KBM-7 (cell line): Measurements from ENCODE around the gene TMEM39A.

Experiments used
- DNase-seq: peaks from one replicate; pipeline ENCODE4 v3.0.0-alpha.2; 2015
- in situ Hi-C: fragments of 300-500 bp; cut with MboI; formaldehyde crosslinking; loops from 2 replicates; pipeline ENCODE4 v1.14.3; 2020; ENCODE audit warnings: low sequenced_read_pairs, low pct_unique_long_range_greater_than_20kb, mixed read lengths

The TMEM39A gene, protein sequence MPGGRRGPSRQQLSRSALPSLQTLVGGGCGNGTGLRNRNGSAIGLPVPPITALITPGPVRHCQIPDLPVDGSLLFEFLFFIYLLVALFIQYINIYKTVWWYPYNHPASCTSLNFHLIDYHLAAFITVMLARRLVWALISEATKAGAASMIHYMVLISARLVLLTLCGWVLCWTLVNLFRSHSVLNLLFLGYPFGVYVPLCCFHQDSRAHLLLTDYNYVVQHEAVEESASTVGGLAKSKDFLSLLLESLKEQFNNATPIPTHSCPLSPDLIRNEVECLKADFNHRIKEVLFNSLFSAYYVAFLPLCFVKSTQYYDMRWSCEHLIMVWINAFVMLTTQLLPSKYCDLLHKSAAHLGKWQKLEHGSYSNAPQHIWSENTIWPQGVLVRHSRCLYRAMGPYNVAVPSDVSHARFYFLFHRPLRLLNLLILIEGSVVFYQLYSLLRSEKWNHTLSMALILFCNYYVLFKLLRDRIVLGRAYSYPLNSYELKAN

DNA sequence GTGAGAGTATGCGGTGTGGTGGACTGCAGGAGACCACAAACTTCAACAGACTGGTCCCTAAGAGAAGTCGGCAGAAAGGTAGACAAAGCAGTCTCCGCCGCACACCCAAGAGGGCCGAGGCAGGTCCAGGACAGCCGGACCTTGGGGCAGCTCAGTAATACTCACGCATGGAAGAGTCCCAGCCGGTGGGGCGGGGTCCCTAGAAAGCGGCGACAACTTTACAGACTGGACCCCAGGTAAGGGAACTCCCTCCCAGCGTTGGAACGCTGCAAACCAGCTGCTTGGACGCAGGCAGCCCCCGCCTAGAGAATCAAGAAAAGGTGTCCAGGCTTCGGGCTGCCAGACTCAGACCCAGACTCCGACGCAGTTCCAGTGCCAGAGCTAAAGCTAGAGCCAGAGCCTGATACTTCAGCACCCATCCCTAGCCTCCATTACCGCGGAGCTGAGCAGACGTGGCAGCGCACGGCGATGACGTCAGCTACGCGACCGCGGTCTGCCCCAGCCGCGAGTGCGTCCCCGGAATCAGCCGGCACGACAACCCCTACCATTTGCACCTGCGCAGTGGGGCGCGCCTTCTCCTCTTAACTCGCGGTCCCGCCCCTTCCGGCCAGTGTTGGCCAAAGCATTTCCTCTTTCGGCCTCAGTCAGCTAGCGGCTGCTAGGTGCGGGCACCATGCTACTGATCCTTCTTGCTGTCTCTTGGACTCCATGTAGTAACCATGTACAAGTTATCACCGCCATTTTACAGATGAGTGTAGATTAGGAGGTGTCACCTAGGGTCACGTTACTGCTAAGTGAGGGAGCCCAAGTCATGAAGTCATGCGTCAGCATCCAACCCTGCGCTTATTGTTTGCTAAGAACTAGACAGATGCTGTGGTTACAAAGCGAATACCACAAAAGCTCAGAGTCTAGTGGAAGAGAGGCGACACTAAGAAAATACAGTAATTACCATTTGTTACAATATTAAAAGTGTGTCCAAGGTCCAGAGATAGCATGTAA lies at the start of gene TMEM39A:
Gene TMEM39A, minus strand, starts transcription at position 445 of the 999 bp plus-strand sequence. CDS start 1,541 bp downstream, outside the sequence.
- DNase-seq: peak; percentile 99
- in situ Hi-C loops: no loop called here

DNA sequence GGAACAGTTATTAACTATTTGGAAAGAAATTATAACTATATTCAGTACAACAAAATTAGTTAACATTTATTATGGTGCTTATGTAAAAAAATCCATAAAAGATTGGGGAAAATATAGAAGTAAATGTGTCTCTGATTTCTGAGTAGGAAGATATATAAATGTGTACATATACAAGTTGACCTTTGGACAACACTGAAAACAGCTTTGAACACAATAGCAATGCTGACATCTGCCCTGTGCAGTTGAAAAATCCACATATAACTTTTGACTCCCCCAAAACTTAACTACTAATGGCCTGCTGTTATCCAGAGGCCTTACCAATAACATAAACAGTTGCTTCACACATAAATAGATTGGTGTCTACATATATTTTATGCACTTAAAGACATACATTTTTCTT lies 47.3 kb upstream of the TMEM39A start:
- no peak for DNase-seq
- in situ Hi-C loops: no loop called here

DNA sequence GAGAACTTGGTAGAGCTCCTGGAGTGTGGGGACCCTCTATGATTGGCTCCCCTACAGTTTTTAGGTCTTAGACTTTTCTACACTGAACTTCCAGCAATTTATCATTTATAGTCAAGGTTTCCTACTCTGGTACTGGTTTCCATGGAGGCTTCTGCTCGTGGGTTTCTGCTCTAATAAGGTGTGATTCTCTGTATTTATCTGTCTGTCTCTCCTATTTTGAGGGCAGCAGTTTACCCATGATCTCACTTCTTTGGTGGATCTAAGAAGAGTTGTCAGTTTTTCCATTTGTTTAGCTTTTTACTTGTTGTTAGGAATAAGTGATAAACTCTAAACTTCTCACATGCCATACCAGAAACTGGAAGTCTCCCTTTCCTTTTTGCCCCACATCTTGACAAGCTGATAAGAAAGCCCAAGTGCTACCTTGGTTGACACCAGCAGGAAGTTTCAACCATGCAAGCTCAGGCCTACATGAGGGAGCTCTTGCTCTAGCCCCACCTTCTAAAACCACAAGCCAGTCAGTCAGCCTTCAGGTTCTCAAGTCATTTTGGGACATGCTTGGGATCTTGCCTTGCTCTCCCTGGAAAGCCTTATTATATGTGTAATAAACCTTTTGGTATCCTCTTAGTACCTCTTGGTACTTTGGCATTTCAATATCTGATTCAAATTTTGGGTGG lies 44.9 kb upstream of the TMEM39A start:
- in situ Hi-C loops: no loop called here
- DNase-seq: peak; percentile 84

DNA sequence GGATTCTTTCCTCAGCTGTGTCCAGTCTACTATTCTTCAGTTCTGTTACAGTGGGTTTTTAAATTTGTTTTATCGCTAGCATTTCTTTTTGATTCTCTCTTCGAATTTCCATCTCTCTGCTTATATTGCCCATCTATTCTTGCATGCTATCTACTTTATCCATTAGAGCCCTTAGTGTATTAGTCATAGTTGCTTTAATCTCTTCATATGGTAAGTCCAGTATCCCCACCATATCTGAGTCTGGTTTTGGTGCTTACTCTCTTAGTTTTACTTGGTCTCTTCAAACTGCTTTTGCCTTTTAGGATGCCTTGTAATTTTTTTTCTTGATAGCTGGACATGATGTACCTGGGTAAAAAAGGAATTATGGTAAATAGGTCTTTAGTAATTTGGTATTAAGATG lies 44.0 kb upstream of the TMEM39A start:
- DNase-seq: no peak
- in situ Hi-C loops: no loop called here

DNA sequence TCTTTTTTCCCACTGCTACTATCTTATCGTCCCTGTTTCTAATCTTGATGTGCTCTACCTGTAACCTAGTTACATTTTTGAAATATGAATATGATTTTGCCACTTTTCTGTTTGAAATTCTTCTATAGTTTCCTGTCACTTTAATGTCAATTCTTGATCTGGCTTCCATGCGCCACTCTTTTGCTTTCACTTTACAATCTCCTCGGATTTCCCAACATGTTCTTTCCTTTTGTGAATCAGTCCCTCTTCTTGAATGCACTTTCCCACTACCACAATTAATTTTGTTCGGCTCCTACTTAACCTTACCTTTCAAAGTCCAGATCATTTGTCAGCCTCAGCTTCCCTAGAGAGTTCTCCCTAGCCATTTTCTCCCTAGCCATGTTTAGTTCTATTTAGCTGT lies 43.2 kb upstream of the TMEM39A start:
- in situ Hi-C loops: no loop called here
- DNase-seq: no peak

DNA sequence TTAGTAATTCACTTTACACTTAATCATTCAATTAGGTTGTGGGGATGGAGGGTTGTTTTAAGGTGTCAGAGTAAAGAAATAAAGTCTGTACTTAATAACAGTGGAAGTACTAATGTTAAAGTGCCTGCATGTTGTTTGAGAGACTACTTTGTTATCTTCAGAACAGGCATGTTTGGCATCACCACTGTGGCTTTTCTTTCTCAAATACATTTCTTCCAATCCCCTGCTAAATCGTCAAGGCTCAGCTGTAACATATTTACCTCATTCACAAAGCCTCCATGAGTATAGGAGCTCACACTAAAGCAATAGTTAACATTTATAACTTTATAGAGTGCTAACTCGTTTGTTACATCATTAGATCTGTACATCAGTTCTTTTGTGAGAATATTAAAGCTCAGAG lies 37.5 kb upstream of the TMEM39A start:
- DNase-seq: no peak
- in situ Hi-C loops: no loop called here

DNA sequence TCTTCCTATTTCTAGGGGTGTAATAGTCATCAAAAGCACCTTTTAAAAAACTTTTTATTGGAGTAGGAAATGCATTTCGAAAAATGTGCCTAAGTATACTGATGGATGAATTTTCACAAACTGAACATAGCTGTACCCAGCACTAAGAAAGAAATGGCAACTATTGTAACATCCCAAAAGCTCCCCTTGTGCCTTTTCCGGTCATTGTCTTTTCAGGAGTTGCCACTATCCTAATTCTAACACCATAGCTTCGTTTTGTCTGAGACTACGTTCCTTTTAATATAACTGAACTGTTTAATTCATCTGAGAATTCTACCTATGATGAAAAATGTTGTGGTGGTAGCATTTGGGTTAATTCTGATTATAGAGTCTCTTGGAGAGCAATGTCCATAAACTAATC lies 36.9 kb upstream of the TMEM39A start:
- no peak for DNase-seq
- in situ Hi-C loops: no loop called here

DNA sequence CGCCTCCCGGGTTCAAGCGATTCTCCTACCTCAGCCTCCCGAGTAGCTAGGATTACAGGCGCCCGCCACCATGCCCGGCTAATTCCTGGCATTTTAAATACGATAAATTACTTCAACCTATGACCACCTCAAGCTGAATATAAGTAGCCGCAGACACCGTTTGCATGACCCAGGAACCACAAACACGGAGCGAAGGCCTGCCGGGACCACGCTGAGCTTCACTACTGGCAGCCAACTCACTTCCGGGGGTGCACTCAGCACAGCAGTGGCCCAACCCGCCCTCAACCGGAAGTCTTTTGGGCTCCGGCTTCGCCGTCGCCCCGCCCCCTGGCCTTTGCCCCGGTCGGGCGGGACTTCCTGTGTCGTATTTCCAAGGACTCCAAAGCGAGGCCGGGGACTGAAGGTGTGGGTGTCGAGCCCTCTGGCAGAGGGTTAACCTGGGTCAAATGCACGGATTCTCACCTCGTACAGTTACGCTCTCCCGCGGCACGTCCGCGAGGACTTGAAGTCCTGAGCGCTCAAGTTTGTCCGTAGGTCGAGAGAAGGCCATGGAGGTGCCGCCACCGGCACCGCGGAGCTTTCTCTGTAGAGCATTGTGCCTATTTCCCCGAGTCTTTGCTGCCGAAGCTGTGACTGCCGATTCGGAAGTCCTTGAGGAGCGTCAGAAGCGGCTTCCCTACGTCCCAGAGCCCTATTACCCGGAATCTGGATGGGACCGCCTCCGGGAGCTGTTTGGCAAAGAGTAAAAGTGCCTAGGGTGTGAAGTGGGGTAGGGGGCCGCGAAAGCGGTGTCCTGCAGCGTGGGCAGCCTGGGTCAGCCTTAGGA lies 35.0 kb upstream of the TMEM39A start, which contains the start of gene TIMMDC1:
Gene TIMMDC1, plus strand, starts transcription at position 362 of the 826 bp plus-strand sequence. Its CDS starts 187 bp downstream, at position 549.
- in situ Hi-C loops: no loop called here
- peak; percentile 99 for DNase-seq

DNA sequence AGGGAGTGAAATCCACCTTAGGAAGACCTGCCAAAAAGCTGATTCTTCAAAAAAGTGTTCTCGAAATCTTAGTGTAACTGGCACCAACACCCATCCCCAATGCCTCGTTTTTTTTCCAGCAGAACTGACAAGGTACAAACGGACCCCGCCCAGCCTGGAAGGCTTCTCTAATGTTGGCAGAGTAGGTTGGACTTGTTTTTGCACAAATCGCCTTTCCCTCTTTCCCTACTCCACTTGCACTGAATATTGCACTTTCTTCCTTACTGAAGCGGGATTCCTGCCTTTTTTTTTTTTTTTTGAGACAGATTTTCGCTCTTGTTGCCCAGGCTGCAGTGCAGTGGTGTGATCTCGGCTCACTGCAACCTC lies 34.4 kb upstream of the TMEM39A start:
- DNase-seq: peak; percentile 48
- in situ Hi-C loops: no loop called here

DNA sequence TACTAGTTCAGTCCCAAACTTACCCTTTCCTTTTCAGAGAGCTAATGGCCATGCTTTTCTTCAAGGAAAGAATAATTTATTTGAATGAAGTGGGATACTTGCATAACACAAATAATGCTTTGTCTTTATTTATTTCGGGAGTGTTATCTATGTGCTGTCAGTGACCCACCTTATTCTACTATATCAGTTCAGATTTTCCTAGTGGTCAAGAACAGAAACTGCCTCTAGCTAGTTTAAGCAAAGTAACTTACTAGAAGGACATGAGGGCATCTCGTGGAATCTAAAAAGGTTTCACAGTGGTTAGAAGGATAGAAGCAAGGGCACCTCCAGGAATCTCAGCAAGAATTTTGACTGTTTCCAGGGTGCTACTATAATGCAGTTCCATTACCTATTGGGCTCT lies 31.2 kb upstream of the TMEM39A start:
- DNase-seq: no peak

DNA sequence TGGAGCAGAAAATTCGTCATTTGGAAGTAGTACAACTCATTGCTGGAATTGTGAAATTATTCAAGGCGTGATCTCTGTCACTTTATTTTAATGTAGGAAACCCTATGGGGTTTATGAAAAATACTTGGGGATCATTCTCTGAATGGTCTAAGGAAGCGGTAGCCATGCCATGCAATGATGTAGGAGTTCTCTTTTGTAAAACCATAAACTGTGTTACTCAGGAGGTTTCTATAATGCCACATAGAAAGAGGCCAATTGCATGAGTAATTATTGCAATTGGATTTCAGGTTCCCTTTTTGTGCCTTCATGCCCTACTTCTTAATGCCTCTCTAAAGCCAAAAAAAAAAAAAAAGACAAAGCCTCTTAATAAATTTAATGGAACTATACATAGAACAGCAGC lies 29.4 kb upstream of the TMEM39A start:
- in situ Hi-C loops: no loop called here
- DNase-seq: no peak

More for the DNA sequence above, 31.2 kb upstream of the TMEM39A start:
- in situ Hi-C loops: no loop called here

DNA sequence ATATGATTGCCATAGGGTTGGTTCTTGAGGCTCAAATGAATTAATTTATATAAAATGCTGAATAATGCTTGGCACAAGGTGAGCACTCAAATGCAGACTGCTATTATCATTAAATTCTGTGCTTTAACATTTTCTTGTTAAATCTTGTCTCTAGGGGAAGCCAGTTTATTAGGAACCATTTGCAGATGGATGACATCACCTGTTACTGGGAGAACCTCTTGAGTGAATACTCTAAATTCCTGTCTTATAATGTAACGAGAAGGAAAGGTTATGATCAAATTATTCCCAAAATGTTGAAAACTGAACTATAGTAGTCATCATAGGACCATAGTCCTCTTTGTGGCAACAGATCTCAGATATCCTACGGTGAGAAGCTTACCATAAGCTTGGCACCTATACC lies 28.7 kb upstream of the TMEM39A start:
- in situ Hi-C loops: no loop called here
- no peak for DNase-seq

DNA sequence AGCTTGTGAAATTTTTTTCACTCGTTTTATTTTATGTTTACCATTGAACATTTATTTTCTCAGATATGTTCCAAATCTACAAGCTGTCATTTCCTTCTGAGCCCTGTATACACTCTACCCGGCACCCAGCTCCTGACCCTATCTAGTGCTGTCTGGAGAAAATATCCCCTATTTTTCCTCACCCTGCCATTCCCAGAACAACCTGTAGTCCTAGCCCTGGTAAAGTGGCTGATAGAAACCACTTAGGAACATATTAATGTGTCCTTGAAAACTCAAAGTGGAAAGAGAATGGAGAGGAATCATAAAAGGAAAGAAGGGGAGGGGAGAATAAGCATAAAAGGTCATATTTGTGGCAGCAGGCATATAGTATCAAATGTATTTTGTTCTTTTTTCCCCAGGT lies 26.7 kb upstream of the TMEM39A start:
- in situ Hi-C loops: no loop called here

DNA sequence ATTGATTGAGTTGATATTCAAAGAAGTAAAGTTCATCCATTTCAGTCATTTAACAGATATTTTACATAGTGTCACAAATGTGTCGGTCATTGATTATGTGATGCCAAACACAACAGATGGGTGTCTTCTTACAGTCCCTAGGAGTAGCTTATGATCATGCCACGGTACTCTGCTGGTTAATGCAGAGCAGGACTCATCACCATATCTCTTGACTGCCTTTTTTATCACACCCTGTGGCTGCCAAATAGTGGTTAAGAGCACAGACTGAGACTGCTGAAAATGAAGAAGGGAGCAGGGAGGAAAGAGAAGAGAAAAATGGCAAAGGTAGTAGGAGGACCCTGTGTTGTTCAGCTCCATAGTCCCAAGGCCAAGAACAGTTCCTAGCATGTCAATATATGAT lies 22.1 kb upstream of the TMEM39A start:
- no peak for DNase-seq

More for the DNA sequence above, 26.7 kb upstream of the TMEM39A start:
- DNase-seq: no peak

DNA sequence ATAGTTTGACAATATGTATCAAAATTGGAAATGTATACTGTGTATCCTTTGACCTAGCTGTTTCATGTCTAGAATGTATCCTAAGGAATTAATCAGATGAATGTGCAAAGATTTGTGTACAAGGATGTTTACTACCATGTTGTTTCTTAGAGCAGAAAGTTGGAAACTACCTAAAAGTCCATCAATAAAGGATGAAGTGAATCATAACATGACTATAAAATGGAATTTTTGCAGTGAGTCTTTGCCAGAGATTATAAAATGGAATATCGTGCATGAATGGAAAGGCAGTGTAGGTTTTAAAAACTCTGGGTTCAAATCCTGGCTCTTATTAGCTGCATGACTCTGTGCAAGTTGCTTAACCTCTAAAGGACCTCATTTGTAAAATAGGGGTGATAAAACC lies 19.7 kb upstream of the TMEM39A start:
- DNase-seq: no peak
- in situ Hi-C loops: no loop called here

More for the DNA sequence above, 22.1 kb upstream of the TMEM39A start:
- in situ Hi-C loops: no loop called here

DNA sequence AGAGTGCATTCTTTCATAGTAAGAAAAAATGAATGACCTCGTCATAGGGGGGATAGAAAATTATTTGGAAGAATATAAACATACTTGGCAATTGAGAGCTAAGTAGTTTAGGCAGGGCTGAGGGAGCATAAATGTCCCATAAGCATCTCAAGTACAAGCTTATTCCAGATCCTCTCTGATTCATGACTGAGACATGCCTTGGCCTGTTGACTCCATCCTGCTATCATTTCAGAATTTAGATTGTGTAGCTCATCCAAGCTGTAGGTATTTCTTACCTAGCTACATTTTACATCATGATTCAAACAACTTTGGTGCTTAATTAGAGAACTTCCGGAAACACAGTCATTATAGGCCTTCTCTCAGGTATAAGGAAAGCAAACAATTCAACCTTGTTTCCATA lies 17.7 kb upstream of the TMEM39A start:
- in situ Hi-C loops: no loop called here
- DNase-seq: no peak

DNA sequence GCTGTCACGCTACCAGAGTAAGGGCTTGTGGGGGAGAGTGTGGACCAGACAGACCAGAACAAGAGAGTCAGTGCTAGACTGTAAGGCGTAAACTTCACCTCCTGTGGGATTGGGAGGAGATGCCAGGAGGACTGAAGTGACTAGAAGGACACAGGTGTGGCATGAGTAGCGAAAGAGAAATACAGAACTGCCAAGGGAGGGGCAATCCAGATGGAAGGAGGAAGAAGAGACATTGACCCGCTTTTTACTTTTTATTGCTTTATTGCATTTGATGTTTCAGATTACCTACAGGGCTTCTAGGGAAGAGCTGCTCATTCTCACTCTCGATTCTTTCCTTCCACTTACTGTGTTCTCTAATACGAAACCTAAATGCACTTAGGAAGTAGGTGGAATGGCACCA lies 7.5 kb upstream of the TMEM39A start:
- DNase-seq: no peak
- in situ Hi-C loops: no loop called here

DNA sequence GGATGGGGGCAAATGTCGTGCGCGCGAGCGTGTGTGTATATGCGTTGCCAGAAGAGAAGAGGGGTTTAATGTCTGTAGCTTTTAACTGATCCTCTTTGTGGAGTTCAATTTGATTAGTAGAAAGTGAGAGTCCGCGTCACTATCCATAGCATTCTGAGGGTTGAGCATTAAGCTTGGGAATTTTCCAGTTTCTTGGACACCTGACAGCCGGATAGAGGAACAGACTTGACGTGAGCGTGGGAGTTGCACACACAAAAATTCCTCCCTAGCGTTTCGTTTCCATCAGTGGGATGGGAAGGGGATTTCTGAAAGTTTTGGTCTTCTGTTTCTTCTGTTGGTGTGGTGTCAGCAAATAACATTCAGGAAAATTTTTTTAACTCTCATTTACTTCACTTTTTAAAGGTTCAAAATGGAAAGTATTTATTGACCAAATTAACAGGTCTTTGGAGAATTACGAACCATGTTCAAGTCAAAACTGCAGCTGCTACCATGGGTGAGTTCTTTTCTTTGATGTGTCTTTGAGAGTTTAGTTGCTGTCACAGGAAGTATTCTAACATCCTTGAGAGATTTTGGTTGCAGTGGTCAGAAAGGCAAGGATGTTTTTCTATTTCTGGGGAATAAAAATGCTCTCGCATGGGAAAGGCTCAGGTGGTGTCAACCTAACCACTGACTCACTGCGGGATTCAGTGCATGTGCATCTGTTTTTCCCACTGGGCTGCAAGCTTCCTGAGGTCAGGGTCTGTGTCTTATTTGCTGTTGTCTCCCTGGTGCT lies 6.2 kb upstream of the TMEM39A start:
- peak; percentile 12 for DNase-seq
- in situ Hi-C loops: no loop called here
